K562 (cell line): ENCODE results near the gene MPDU1. TPM values are rescaled to one million over a fixed set of nuclear protein-coding genes. Genes with fewer than 3 reads are reported as not detected.

ENCODE experiments used
- ATF3 ChIP-seq, 2 experiments: fragments of 450-650 bp in 1 of 2; sonication (generic) in 1 of 2; formaldehyde crosslinking in 1 of 2; IDR thresholded peaks in 1 of 2; conservative IDR thresholded peaks in 1 of 2; 2 replicates each; pipeline versions ENCODE4 v1.6.1 to v1.8.1; 2016 to 2023; ENCODE audit warnings: mild to moderate bottlenecking in 2 of 2, moderate library complexity in 2 of 2, inconsistent platforms in 1 of 2, missing genetic modification reagents in 1 of 2
- CTBP1 ChIP-seq: fragments of 450-650 bp; IDR thresholded peaks from 2 replicates; pipeline ENCODE4 v1.6.1; 2016; ENCODE audit warnings: borderline replicate concordance
- TFE3 ChIP-seq: fragments of 450-650 bp; formaldehyde crosslinking; IDR thresholded peaks from 2 replicates; pipeline ENCODE4 v1.4.0; 2020; ENCODE audit warnings: mild to moderate bottlenecking, mixed read lengths
- YBX1 ChIP-seq: fragments of 450-650 bp; IDR thresholded peaks from 2 replicates; pipeline ENCODE4 v1.7.1; 2016; ENCODE audit warnings: mild to moderate bottlenecking
- ZC3H11A ChIP-seq: IDR thresholded peaks from 2 replicates; pipeline ENCODE4 v1.6.1; 2012; ENCODE audit warnings: low read depth, low read length, improper control_type of control experiment
- ZNF217 ChIP-seq: sonication (generic); formaldehyde crosslinking; IDR thresholded peaks from 2 replicates; pipeline ENCODE4 v1.8.0; 2022; ENCODE audit warnings: mild to moderate bottlenecking, missing genetic modification reagents
- ZNF507 ChIP-seq: conservative IDR thresholded peaks from 2 replicates; pipeline ENCODE4 v1.6.1; 2017; ENCODE audit warnings: missing genetic modification characterization, missing compliant biosample characterization
- ZNF586 ChIP-seq: fragments of 450-650 bp; formaldehyde crosslinking; conservative IDR thresholded peaks from 2 replicates; pipeline ENCODE4 v1.4.0; 2020; ENCODE audit warnings: mild to moderate bottlenecking, moderate library complexity
- polyA plus RNA-seq, 8 experiments: library from polyadenylated mRNA; depleted of rRNA in 4 of 8; stranded (reverse) in 5 of 8; unstranded in 3 of 8; fragments of >200 nt; fragmentation: Nextera tagmentation in 2 of 8; fragmentation: Illumina TruSeq in 1 of 8; extraction: Ambion mirVana in 2 of 8; extraction: Trizol in 1 of 8; gene quantifications; 2 replicates each; pipeline versions ENCODE4 v1.2.1 to v1.2.3, GENCODE V29; 2011 to 2014; ENCODE audit warnings: inconsistent platforms in 1 of 8, missing spikeins in 1 of 8
- total RNA-seq, 7 experiments: library from RNA; depleted of rRNA in 6 of 7; stranded (reverse); fragments of >200 nt in 6 of 7; fragmentation: Illumina TruSeq in 2 of 7; extraction: Trizol in 2 of 7; gene quantifications; 2 replicates each; pipeline versions ENCODE4 v1.2.1 to v1.2.3, GENCODE V29; 2011 to 2021; ENCODE audit warnings: low replicate concordance in 1 of 7
- TF ChIP-seq, protein P1 (sequence below), 2 experiments: fragments of 450-650 bp; conservative IDR thresholded peaks; 2 replicates each; pipeline ENCODE4 v1.6.1; 2017; ENCODE audit warnings: mild to moderate bottlenecking in 2 of 2, moderate library complexity in 2 of 2
- TF ChIP-seq, protein P2 (sequence below): IDR thresholded peaks from 3 replicates; pipeline ENCODE4 v1.6.1; 2011; ENCODE audit warnings: borderline replicate concordance, mild to moderate bottlenecking; ENCODE audit not compliant: insufficient read length, insufficient read depth

The MPDU1 gene
- total and polyA plus RNA-seq, 9 of the 15 experiments (the other 6 are each of a cell fraction or from before 2014, with no cell fraction given) = 4.9 to 179 (median 77.1) TPM

GRCh38 chr17:7587420-7588151 lies 3.9 kb downstream of the MPDU1 start (continued):
- TF ChIP-seq TFE3 (CRISPR knock-in tag) (no peak), YBX1 (no peak), ZNF586 (no peak), ATF3 (IDR thresholded peaks at IDR 0.05) (peak; percentile 65), ATF3 (CRISPR knock-in tag; conservative IDR thresholded peaks at IDR 0.05) (no peak), CTBP1 (no peak), ZC3H11A (no peak), ZNF217 (no peak), ZNF507 (tag) (no peak)
- TF ChIP-seq, protein P1, sequence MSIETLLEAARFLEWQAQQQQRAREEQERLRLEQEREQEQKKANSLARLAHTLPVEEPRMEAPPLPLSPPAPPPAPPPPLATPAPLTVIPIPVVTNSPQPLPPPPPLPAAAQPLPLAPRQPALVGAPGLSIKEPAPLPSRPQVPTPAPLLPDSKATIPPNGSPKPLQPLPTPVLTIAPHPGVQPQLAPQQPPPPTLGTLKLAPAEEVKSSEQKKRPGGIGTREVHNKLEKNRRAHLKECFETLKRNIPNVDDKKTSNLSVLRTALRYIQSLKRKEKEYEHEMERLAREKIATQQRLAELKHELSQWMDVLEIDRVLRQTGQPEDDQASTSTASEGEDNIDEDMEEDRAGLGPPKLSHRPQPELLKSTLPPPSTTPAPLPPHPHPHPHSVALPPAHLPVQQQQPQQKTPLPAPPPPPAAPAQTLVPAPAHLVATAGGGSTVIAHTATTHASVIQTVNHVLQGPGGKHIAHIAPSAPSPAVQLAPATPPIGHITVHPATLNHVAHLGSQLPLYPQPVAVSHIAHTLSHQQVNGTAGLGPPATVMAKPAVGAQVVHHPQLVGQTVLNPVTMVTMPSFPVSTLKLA (conservative IDR thresholded peaks at IDR 0.05) = peak; percentile 17 to 30; a peak in 1 of 4 replicates
- TF ChIP-seq, protein P2, sequence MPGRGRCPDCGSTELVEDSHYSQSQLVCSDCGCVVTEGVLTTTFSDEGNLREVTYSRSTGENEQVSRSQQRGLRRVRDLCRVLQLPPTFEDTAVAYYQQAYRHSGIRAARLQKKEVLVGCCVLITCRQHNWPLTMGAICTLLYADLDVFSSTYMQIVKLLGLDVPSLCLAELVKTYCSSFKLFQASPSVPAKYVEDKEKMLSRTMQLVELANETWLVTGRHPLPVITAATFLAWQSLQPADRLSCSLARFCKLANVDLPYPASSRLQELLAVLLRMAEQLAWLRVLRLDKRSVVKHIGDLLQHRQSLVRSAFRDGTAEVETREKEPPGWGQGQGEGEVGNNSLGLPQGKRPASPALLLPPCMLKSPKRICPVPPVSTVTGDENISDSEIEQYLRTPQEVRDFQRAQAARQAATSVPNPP = no peak
